C4-2B (cell line): Measurements from ENCODE around the gene TJP3.

Source experiments
- CTCF ChIP-seq: fragments of 450-650 bp; conservative IDR thresholded peaks from 2 replicates; pipeline ENCODE4 v1.5.1; 2017; ENCODE audit warnings: mild to moderate bottlenecking
- ZFX ChIP-seq: fragments of 450-650 bp; IDR thresholded peaks from 2 replicates; pipeline ENCODE4 v1.6.1; 2017

DNA sequence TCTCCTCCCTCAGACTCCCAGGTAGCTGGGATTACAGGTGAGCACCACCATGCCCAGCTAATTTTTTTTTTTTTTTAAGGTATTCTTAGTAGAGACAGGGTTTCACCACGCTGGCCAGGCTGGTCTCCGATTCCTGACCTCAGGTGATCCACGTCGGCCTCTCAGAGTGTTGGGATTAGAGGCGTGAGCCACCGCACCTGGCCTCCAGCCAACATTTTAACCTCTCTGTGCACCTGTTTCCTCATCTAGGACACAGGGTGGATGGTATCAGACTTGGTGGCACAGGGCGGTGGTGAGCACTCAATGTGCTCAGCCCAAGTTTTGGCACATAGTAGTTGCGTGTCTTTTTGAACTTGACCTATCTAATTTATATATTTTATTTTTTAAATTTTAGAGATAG, 40.8 kb downstream of the TJP3 start:
- no peak for TF ChIP-seq ZFX
- TF ChIP-seq CTCF, result no peak
